Activated T-helper 17 cell treated with anti-CD3 and anti-CD28 coated beads, Interleukin-2, amount 50 U/mL, for 72 hours (primary cell): ENCODE measurements around the gene PRC1. TPM values are rescaled to one million over a fixed set of nuclear protein-coding genes. Genes with fewer than 3 reads are reported as not detected.

Experiments used
- ATAC-seq: fragments of 150-1000 bp; cut with Tn5 transposase; replicated peaks from 2 replicates; pipeline ENCODE4 v1.10.0; 2021; ENCODE audit warnings: mild to moderate bottlenecking, moderate library complexity
- H3K27ac Mint-ChIP-seq: one replicate; pipeline ENCODE4 v1.8.0; 2022; ENCODE audit warnings: mixed read lengths
- H3K27me3 Mint-ChIP-seq: one replicate; pipeline ENCODE4 v1.8.0; 2022; ENCODE audit warnings: mixed read lengths
- H3K36me3 Mint-ChIP-seq: one replicate; pipeline ENCODE4 v1.8.0; 2022; ENCODE audit warnings: low read depth, mild to moderate bottlenecking, mixed read lengths
- H3K4me1 Mint-ChIP-seq: one replicate; pipeline ENCODE4 v1.8.0; 2022; ENCODE audit warnings: mixed read lengths
- H3K4me3 Mint-ChIP-seq: one replicate; pipeline ENCODE4 v1.8.0; 2022; ENCODE audit warnings: mild to moderate bottlenecking, mixed read lengths
- H3K9me3 Mint-ChIP-seq: one replicate; pipeline ENCODE4 v1.8.0; 2022; ENCODE audit warnings: mixed read lengths
- total RNA-seq, 2 donors: library from RNA; stranded (reverse); gene quantifications; one replicate each; pipeline ENCODE4 v1.2.3, GENCODE V29; 2022

PRC1 gene
- total RNA-seq, 2 donors from 2014 or later = 133 to 158 TPM

- H3K27ac Mint-ChIP-seq = peak overlapping the region; percentile 84
- H3K4me1 Mint-ChIP-seq = peaks cover 8% of the 10 kb centered on the region
- H3K9me3 Mint-ChIP-seq = no peaks in the 10 kb centered on the region
- no peak for ATAC-seq
- peaks cover 59% of the 10 kb centered on the region for H3K36me3 Mint-ChIP-seq
- H3K27me3 Mint-ChIP-seq = no peaks in the 10 kb centered on the region
- peak overlapping the region; percentile 81 for H3K4me3 Mint-ChIP-seq
Observed at GRCh38 chr15:90955624-90956273, 38.6 kb downstream of the PRC1 start.

GRCh38 chr15:90954712-90955623, 39.4 kb downstream of the PRC1 start, which contains the start of gene RCCD1:
Gene RCCD1, plus strand, starts transcription at chr15:90954884. Its CDS starts 1,851 bp downstream, at chr15:90956735.
- Mint-ChIP-seq H3K4me3 (peak within 1 kb of the TSS; percentile 81), H3K4me1 (peaks cover 8% of the 10 kb centered on the region), H3K36me3 (peaks cover 62% of the 10 kb centered on the region), H3K27me3 (no peaks in the 10 kb centered on the region), H3K27ac (peak within 1 kb of the TSS; percentile 84), H3K9me3 (no peaks in the 10 kb centered on the region)
- peak; percentile 95 for ATAC-seq

GRCh38 chr15:90953947-90954711, 40.2 kb downstream of the PRC1 start:
- Mint-ChIP-seq H3K4me1 (peaks cover 8% of the 10 kb centered on the region), H3K27ac (peak overlapping the region; percentile 84), H3K36me3 (peaks cover 62% of the 10 kb centered on the region), H3K9me3 (no peaks in the 10 kb centered on the region), H3K4me3 (peak overlapping the region; percentile 81), H3K27me3 (no peaks in the 10 kb centered on the region)
- no peak for ATAC-seq

GRCh38 chr15:90952901-90953677, 41.2 kb downstream of the PRC1 start:
- H3K36me3 Mint-ChIP-seq = peaks cover 71% of the 10 kb centered on the region
- no peaks in the 10 kb centered on the region for H3K9me3 Mint-ChIP-seq
- H3K4me3 Mint-ChIP-seq = no peak overlapping the region
- no peak for ATAC-seq
- peak overlapping the region; percentile 84 for H3K27ac Mint-ChIP-seq
- H3K4me1 Mint-ChIP-seq = peaks cover 8% of the 10 kb centered on the region
- no peaks in the 10 kb centered on the region for H3K27me3 Mint-ChIP-seq

GRCh38 chr15:90950676-90951075, 43.7 kb downstream of the PRC1 start:
- no peaks in the 10 kb centered on the region for H3K9me3 Mint-ChIP-seq
- peaks cover 87% of the 10 kb centered on the region for H3K36me3 Mint-ChIP-seq
- H3K27ac Mint-ChIP-seq = no peak overlapping the region
- H3K4me1 Mint-ChIP-seq = peaks cover 8% of the 10 kb centered on the region
- no peaks in the 10 kb centered on the region for H3K27me3 Mint-ChIP-seq
- no peak overlapping the region for H3K4me3 Mint-ChIP-seq
- no peak for ATAC-seq

- H3K27ac Mint-ChIP-seq = no peak overlapping the region
- no peak overlapping the region for H3K4me3 Mint-ChIP-seq
- peaks cover 93% of the 10 kb centered on the region for H3K36me3 Mint-ChIP-seq
- H3K27me3 Mint-ChIP-seq = no peaks in the 10 kb centered on the region
- no peaks in the 10 kb centered on the region for H3K9me3 Mint-ChIP-seq
- peaks cover 8% of the 10 kb centered on the region for H3K4me1 Mint-ChIP-seq
- ATAC-seq = no peak
Observed at GRCh38 chr15:90949979-90950675, 44.2 kb downstream of the PRC1 start.

- Mint-ChIP-seq H3K27ac (no peak overlapping the region), H3K4me3 (no peak overlapping the region), H3K36me3 (peaks cover 96% of the 10 kb centered on the region), H3K9me3 (no peaks in the 10 kb centered on the region), H3K4me1 (peaks cover 3% of the 10 kb centered on the region), H3K27me3 (no peaks in the 10 kb centered on the region)
- ATAC-seq = no peak
Observed at GRCh38 chr15:90948506-90948905, 45.8 kb downstream of the PRC1 start.

- Mint-ChIP-seq H3K4me3 (no peak overlapping the region), H3K27me3 (no peaks in the 10 kb centered on the region), H3K36me3 (peaks cover 96% of the 10 kb centered on the region), H3K9me3 (no peaks in the 10 kb centered on the region), H3K27ac (no peak overlapping the region), H3K4me1 (no peaks in the 10 kb centered on the region)
- ATAC-seq = no peak
Observed at GRCh38 chr15:90947577-90948357, 46.6 kb downstream of the PRC1 start.

GRCh38 chr15:90946941-90947576, 47.3 kb downstream of the PRC1 start:
- H3K4me3 Mint-ChIP-seq = no peak overlapping the region
- H3K27me3 Mint-ChIP-seq = no peaks in the 10 kb centered on the region
- H3K4me1 Mint-ChIP-seq = no peaks in the 10 kb centered on the region
- ATAC-seq = no peak
- H3K36me3 Mint-ChIP-seq = peaks cover 96% of the 10 kb centered on the region
- no peak overlapping the region for H3K27ac Mint-ChIP-seq
- no peaks in the 10 kb centered on the region for H3K9me3 Mint-ChIP-seq

- no peak for ATAC-seq
- H3K27ac Mint-ChIP-seq = no peak overlapping the region
- H3K9me3 Mint-ChIP-seq = no peaks in the 10 kb centered on the region
- peaks cover 96% of the 10 kb centered on the region for H3K36me3 Mint-ChIP-seq
- no peaks in the 10 kb centered on the region for H3K4me1 Mint-ChIP-seq
- H3K27me3 Mint-ChIP-seq = no peaks in the 10 kb centered on the region
- H3K4me3 Mint-ChIP-seq = no peak overlapping the region
Observed at GRCh38 chr15:90946538-90946937, 47.8 kb downstream of the PRC1 start.

- H3K36me3 Mint-ChIP-seq = peaks cover 98% of the 10 kb centered on the region
- no peaks in the 10 kb centered on the region for H3K27me3 Mint-ChIP-seq
- H3K4me3 Mint-ChIP-seq = no peak overlapping the region
- no peaks in the 10 kb centered on the region for H3K4me1 Mint-ChIP-seq
- H3K27ac Mint-ChIP-seq = no peak overlapping the region
- no peaks in the 10 kb centered on the region for H3K9me3 Mint-ChIP-seq
- no peak for ATAC-seq
Observed at GRCh38 chr15:90945091-90945490, 49.2 kb downstream of the PRC1 start.

GRCh38 chr15:90942354-90943120, 51.8 kb downstream of the PRC1 start:
- no peak for ATAC-seq
- Mint-ChIP-seq H3K4me3 (no peak overlapping the region), H3K27ac (no peak overlapping the region), H3K36me3 (peaks cover 98% of the 10 kb centered on the region), H3K27me3 (no peaks in the 10 kb centered on the region), H3K4me1 (no peaks in the 10 kb centered on the region), H3K9me3 (no peaks in the 10 kb centered on the region)
